Measurements from ENCODE around the gene STK35. TPM values are rescaled to one million over a fixed set of nuclear protein-coding genes. Genes with fewer than 3 reads are reported as not detected.
A peak's percentile ranks its signal among the peaks of the same experiment; 100 is the strongest.

Gene STK35
- total RNA-seq, 1 donor from 2014 or later: 20.0 TPM

- Histone ChIP-seq H3K4me3 (ENCODE audit: low read depth, low read length) (no peak overlapping the region), H3K27me3 (ENCODE audit: control insufficient read depth, insufficient read depth, low read length) (no peaks in the 10 kb centered on the region), H3K36me3 (ENCODE audit: control insufficient read depth, insufficient read depth, low read length) (peaks cover 1% of the 10 kb centered on the region)
- FAIRE-seq (peak; percentile 7), DNase-seq (ENCODE audit: low read depth) (no peak)
- no peak for TF ChIP-seq CTCF (IDR thresholded peaks at IDR 0.05; ENCODE audit: insufficient read depth, low read length, severe bottlenecking)
These were observed 23.1 kb downstream of the STK35 start for GRCh38 chr20:2124564-2125213.

- DNase-seq (ENCODE audit: low read depth) (no peak), FAIRE-seq (peak; percentile 13)
- Histone ChIP-seq H3K27me3 (ENCODE audit: control insufficient read depth, insufficient read depth, low read length) (no peaks in the 10 kb centered on the region), H3K36me3 (ENCODE audit: control insufficient read depth, insufficient read depth, low read length) (peaks cover 1% of the 10 kb centered on the region), H3K4me3 (ENCODE audit: low read depth, low read length) (no peak overlapping the region)
- no peak for TF ChIP-seq CTCF (IDR thresholded peaks at IDR 0.05; ENCODE audit: insufficient read depth, low read length, severe bottlenecking)
These were observed 24.0 kb downstream of the STK35 start for GRCh38 chr20:2125474-2126112.

GRCh38 chr20:2127238-2127637 is 25.6 kb downstream of the STK35 start:
- TF ChIP-seq CTCF (IDR thresholded peaks at IDR 0.05; ENCODE audit: insufficient read depth, low read length, severe bottlenecking): no peak
- H3K36me3 ChIP-seq (ENCODE audit: control insufficient read depth, insufficient read depth, low read length): peaks cover 1% of the 10 kb centered on the region
- no peak overlapping the region for H3K4me3 ChIP-seq (ENCODE audit: low read depth, low read length)
- no peaks in the 10 kb centered on the region for H3K27me3 ChIP-seq (ENCODE audit: control insufficient read depth, insufficient read depth, low read length)
- no peak for DNase-seq (ENCODE audit: low read depth)
- no peak for FAIRE-seq

DNA sequence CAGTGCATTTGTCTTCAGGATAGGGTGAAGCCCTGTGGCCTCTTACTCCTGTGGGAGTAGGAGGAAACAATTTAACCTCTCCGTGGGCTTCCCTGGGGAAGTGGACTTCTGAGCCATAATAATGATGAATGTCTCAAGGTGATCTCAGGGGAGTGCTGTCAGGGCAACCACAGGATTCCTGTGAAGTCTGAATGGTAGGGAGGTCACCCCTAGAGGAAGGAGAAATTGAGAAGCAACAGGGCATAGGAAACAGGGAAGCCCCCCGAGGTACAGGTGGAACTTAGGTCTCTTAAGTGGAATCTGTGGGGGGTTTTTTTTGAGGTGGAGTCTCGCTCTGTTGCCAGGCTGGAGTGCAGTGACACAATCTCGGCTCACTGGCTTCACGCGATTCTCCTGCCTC is 26.9 kb downstream of the STK35 start:
- DNase-seq (ENCODE audit: low read depth) (no peak), FAIRE-seq (no peak)
- no peak for TF ChIP-seq CTCF (IDR thresholded peaks at IDR 0.05; ENCODE audit: insufficient read depth, low read length, severe bottlenecking)
- Histone ChIP-seq H3K36me3 (ENCODE audit: control insufficient read depth, insufficient read depth, low read length) (peaks cover 1% of the 10 kb centered on the region), H3K27me3 (ENCODE audit: control insufficient read depth, insufficient read depth, low read length) (no peaks in the 10 kb centered on the region), H3K4me3 (ENCODE audit: low read depth, low read length) (no peak overlapping the region)

- no peak for TF ChIP-seq CTCF (IDR thresholded peaks at IDR 0.05; ENCODE audit: insufficient read depth, low read length, severe bottlenecking)
- no peak for DNase-seq (ENCODE audit: low read depth)
- no peaks in the 10 kb centered on the region for H3K36me3 ChIP-seq (ENCODE audit: control insufficient read depth, insufficient read depth, low read length)
- no peaks in the 10 kb centered on the region for H3K27me3 ChIP-seq (ENCODE audit: control insufficient read depth, insufficient read depth, low read length)
- FAIRE-seq: peak; percentile 50
- H3K4me3 ChIP-seq (ENCODE audit: low read depth, low read length): no peak overlapping the region
These were observed 28.5 kb downstream of the STK35 start for GRCh38 chr20:2130062-2130591.
